GM12801 (cell line): ENCODE results near the gene PHF1.

ENCODE experiments used
- TF ChIP-seq, protein P1 (sequence below): IDR thresholded peaks from one replicate; pipeline ENCODE4 v1.5.1; 2011; ENCODE audit warnings: control low read depth; ENCODE audit not compliant: insufficient read length; ENCODE audit errors: extremely low read depth

Gene PHF1

DNA sequence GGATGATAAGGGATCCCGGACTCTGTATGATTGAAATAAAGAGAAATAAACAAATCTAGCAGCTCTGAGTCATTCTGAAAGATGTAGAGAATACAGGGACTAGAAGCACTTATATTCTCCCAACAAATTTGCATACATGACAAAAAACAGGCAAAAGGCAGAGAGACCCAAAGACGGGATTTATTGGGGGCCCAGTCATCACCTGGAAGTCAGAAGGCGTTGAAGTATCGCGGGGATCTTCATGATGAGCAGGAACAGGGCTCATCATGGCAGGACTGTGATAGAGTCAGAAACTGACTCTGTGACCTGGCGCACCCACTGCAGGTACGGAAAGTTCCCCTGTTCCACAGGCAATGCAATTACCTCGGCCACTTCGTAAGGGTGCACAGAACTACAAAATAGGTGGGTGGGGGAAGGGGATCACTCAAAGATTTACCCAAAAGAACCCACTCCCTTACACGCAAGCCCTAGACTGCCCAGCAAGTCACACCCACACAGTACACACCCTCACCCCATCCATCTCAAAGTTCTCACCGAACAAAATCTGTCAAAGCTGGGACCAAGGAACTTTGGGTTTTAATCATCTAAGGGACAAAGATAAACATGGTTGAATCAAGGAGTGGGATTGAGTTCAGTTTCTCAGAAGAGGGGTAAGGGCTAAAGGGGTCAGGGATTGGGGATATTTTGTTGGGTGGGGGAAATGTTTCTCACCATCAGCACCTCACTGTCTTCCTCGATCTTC is 5.7 kb downstream of the PHF1 start:
- TF ChIP-seq, protein P1, sequence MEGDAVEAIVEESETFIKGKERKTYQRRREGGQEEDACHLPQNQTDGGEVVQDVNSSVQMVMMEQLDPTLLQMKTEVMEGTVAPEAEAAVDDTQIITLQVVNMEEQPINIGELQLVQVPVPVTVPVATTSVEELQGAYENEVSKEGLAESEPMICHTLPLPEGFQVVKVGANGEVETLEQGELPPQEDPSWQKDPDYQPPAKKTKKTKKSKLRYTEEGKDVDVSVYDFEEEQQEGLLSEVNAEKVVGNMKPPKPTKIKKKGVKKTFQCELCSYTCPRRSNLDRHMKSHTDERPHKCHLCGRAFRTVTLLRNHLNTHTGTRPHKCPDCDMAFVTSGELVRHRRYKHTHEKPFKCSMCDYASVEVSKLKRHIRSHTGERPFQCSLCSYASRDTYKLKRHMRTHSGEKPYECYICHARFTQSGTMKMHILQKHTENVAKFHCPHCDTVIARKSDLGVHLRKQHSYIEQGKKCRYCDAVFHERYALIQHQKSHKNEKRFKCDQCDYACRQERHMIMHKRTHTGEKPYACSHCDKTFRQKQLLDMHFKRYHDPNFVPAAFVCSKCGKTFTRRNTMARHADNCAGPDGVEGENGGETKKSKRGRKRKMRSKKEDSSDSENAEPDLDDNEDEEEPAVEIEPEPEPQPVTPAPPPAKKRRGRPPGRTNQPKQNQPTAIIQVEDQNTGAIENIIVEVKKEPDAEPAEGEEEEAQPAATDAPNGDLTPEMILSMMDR = no peak

DNA sequence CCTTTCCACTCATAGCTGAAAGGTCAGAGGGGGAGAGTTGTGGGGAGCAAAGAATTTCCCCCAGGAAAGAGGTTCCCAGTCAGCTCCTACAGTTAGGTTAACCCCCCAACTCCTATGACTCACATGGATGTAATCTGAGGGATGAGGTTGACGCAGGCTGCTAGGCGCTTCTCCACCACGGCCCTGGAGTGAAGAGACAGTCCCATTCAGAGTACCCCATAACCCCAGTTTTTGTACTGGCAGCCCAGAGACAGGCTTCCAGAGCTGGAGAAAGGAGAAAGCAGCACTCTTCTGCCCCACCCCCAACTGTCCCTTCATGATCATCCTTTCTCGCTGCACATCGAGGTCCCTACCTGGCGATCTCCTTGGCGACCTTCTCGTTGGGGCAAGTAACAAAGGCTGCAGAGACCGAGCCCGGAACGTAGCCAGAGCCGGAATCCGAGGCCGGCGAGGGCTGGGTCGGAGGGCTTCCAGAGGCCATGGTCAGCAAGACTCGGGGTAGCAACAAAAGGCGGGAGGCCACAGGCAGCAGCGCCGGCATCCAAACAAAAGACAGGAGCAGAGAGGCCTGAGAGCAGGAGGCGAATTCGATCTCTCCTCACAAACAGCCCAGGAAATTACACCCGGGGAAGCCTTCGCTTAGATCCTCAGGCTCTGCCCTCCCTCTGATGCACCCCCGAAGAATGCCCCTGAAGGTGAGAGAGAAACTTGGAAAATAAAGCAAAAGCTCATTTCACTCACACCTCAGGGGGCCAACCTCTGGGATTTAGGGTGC is 6.5 kb downstream of the PHF1 start:
- TF ChIP-seq, protein P1 = no peak

DNA sequence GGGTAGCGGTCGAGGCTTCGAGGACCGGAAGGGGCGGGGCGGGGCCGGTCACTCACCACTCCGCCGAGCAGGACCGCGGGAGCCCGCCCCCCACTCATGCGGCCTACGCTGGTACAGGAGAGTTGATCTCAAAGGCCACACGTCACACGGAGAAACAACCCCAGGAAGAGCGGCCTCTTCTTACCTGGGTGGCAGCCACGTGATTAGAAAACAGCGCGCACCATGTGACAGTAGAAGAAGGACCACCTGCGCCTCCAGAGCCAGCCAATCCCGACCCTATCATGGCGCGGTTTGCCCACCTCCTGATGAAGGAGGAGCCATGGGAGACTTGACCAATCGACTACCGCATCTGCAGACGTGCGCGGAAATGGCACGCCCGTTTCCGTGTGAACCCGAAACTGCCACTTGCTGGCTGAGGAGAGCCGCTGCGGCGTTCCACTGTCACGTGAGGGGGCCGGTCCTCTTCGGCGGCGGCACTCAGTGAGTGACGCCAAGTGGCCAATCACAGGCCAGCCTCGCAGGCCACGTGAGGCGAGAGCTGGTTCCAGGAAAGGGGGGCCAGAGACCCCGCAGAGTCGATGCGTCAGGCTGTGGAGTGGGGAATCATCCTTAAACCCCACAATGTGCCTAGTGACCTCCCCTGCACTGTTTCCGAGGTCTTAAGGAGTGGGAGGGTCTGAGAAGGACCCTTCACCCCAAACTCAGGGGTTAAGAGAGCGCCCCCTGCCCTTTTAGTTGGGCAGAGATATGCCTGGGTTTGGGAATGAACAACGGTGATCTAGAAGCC is 7.3 kb downstream of the PHF1 start, which contains the start of gene CUTA:
CUTA (minus strand) TSS at position 205 of the 787 bp plus-strand sequence; CDS start at position 98, 107 bp downstream.
- TF ChIP-seq, protein P1 = no peak

DNA sequence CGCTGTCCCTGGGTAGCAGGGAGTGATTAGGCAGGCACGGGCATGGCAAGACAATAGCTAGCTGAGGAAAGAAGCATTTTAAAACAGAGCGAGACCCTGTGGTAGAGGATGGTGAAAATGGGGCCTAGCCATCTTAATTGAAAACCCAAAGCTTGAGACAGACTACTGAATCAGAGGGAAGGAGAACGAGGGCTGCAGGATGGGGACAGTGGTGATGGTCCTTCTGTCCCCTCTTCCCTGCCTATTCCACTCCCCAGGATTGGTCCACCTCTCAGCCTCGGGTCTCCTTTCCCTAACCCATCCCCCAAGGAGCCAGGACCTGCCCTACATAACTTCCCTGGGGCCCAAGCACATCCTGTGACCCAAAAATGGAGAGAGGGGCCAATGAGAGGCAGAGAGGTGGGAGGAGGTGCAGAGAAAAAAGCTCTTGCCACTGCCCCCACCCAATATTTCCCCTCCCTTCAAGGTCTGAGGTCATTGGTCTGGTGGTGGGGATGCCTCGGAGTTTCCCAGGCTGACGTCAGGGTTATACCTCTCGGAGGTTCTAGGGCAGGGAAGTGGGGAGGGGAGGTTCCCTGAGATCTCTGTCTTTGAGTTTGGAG is 8.0 kb downstream of the PHF1 start:
- TF ChIP-seq, protein P1 = no peak

DNA sequence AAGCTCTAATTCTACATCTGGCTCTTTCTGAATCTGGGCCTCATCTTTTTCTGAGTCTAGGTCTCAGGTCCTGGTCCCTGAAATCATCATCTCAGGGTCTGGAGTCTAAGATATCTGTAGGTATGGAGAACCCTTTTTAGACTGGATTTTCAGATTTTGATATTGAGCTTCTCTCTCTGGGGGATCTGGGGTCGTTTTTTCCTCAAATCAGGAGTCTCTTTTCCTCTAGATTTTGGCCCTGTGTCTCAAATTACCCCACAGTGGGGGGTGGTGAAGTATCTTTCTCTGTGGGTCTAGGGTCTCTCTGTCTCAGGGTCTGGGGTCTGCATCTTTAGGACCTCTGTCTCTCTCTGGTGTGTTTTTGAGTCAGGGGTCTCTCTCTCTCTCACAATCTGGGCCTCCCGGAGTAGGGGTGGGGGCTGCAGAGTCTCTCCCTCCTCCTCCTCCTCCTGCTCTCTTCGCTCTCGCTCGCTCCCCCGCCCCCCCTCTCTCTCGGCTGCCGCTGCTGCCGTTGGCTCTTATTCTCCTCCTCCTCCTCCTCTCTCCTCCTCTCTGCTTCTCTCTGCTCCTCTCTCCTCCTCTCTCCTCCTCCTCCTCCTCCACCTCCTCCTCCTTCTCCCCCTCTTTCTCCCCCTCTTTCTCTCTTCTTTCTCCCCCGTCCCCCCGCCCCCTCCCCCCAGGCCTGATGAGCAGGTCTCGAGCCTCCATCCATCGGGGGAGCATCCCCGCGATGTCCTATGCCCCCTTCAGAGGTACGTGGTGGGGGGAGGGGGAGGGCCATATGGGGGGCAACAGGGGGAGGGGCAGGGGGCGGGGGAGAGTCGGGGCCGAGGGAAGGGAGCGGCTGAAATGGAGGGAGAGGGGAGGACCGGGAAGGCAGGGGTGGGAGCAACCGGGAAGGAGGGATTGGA is 9.0 kb downstream of the PHF1 start, which contains the start of gene SYNGAP1:
SYNGAP1 (plus strand) TSS at position 486 of the 911 bp plus-strand sequence; CDS start at position 686, 200 bp downstream.
- TF ChIP-seq, protein P1 = no peak

DNA sequence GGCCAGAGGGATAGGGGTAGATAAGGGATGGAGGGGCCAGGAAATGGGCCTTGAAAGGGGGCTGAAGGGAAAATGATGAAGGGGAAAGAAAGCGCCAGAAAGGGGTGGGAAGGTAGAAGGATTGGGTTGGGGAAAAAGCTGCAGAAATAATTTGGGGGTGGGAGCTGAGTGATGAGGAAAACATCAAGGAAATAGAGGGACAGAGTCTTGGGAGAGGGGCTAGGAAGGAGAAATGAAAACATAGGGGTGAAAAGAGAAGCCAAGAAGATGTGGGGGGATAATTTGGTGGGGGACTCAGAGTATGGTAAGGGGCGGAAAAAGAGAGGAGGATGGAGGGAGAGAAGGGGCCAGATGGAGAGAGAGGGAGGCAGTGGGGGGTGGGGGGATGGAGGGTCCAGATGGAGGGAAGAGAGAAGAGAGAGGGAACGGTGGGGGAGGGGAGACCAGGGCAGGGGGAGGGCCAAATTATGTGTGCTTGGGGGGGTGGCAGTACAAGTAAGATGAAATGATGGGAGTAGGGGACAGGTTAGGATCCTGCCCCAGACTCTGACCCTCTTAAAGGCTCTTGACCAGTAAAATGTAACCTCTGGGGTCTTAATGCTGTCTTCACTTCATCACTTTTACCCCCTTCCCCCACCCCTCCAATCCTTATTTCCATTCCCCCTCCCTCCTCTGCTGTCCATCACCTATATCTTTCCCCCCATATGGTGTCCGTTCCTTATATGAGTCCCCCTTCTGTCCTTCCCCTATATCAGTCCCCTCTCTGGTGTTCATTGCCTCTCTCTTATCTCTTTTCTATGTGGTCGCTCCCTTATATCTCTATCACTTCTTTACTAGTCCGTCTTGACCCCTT is 9.9 kb downstream of the PHF1 start:
- TF ChIP-seq, protein P1 = no peak
